Brain microvascular endothelial cell (primary cell): ENCODE data around the gene HBM.
"Not testable (repeated sequence)": the region's sequence is repeated elsewhere in the genome, so short reads cannot be mapped to it uniquely, and the experiment has no call there.

ENCODE experiments used
- DNase-seq: peaks from one replicate; pipeline ENCODE4 v3.0.0-alpha.2; 2020
- H3K27ac ChIP-seq: fragments of 250-450 bp; sonication (Bioruptor Pico); 2 replicates; pipeline ENCODE4 v1.5.1; 2020; ENCODE audit warnings: mild to moderate bottlenecking, moderate library complexity
- H3K27me3 ChIP-seq: fragments of 250-450 bp; sonication (Bioruptor Pico); replicated peaks from 2 replicates; pipeline ENCODE4 v1.5.1; 2020; ENCODE audit warnings: mild to moderate bottlenecking
- H3K36me3 ChIP-seq: fragments of 250-450 bp; sonication (Bioruptor Pico); replicated peaks from 2 replicates; pipeline ENCODE4 v1.5.1; 2020; ENCODE audit warnings: mild to moderate bottlenecking
- H3K4me3 ChIP-seq: 2 replicates; pipeline ENCODE4 v1.5.1; 2011; ENCODE audit warnings: low read depth, mild to moderate bottlenecking, control low read depth, low read length, moderate library complexity
- in situ Hi-C: cut with HindIII; loops from 2 replicates; pipeline ENCODE4 v1.10.0; 2017; ENCODE audit warnings: low sequenced_read_pairs, low pct_ligation_motif_present
- TF ChIP-seq, protein P1 (sequence below): IDR thresholded peaks from 2 replicates; pipeline ENCODE4 v1.5.1; 2011; ENCODE audit warnings: low read depth, mild to moderate bottlenecking, moderate library complexity, low read length, control low read depth, inconsistent platforms; ENCODE audit errors: missing control alignments

HBM gene

DNA sequence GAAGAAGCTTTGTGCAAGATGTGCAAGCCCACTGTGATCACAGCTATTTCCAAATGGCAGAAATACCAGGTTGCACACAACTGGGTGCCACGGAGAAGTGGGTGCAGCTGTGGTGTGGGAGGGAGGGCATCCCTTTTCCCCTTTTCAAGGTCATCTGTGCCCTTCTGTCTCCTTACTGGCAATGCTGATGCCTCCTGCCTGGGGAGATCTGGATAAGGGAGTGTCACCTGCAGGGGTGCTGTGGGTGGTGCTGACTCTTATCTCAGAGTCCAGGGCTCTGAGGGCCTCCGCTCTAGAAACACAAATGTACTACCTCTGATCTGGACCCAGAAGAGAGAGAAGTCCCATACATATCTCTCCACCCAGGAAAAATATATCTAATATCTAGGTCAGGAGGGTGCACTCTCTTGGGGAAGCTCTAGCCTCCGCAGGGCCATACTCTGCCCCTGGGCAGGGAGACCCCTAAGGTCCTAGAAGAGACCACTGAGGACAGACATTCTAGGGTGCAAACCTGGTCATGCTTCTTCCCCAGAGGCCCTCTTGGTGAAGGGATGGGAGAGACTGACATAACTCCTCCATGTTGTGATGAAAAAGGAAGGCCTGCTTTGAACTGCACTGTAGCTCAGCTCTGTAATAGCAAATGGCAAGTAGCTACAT is 45.8 kb upstream of the HBM start:
- H3K27ac ChIP-seq = no peak overlapping the region

DNA sequence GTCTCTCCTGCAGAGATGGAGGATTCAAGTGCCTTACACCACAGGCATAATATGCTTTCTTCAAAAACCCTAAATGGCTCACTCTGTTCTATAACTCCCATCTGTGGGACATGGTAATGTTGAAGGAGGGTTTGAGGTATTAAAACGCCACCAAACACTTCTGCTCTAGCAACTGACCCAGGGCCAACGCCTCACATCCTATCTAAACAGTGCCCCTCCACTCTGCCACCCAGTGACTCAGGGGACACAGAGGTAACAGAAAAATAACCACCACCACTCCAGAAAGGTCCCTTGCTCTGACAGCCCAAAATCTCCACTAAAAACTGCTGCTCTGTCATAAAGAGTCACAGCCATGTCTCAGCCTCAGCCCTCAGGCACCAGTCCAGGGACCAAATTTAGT is 45.0 kb upstream of the HBM start:
- Histone ChIP-seq H3K27me3 (no peaks in the 10 kb centered on the region), H3K27ac (no peak overlapping the region), H3K36me3 (no peaks in the 10 kb centered on the region), H3K4me3 (no peak overlapping the region)
- TF ChIP-seq, protein P1, sequence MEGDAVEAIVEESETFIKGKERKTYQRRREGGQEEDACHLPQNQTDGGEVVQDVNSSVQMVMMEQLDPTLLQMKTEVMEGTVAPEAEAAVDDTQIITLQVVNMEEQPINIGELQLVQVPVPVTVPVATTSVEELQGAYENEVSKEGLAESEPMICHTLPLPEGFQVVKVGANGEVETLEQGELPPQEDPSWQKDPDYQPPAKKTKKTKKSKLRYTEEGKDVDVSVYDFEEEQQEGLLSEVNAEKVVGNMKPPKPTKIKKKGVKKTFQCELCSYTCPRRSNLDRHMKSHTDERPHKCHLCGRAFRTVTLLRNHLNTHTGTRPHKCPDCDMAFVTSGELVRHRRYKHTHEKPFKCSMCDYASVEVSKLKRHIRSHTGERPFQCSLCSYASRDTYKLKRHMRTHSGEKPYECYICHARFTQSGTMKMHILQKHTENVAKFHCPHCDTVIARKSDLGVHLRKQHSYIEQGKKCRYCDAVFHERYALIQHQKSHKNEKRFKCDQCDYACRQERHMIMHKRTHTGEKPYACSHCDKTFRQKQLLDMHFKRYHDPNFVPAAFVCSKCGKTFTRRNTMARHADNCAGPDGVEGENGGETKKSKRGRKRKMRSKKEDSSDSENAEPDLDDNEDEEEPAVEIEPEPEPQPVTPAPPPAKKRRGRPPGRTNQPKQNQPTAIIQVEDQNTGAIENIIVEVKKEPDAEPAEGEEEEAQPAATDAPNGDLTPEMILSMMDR = no peak
- DNase-seq = no peak
- in situ Hi-C loops = no loop called here

More for the DNA sequence above, 45.8 kb upstream of the HBM start:
- Histone ChIP-seq H3K4me3 (no peak overlapping the region), H3K36me3 (no peaks in the 10 kb centered on the region), H3K27me3 (no peaks in the 10 kb centered on the region)
- in situ Hi-C loops = no loop called here
- no peak for DNase-seq
- TF ChIP-seq, protein P1 = no peak

DNA sequence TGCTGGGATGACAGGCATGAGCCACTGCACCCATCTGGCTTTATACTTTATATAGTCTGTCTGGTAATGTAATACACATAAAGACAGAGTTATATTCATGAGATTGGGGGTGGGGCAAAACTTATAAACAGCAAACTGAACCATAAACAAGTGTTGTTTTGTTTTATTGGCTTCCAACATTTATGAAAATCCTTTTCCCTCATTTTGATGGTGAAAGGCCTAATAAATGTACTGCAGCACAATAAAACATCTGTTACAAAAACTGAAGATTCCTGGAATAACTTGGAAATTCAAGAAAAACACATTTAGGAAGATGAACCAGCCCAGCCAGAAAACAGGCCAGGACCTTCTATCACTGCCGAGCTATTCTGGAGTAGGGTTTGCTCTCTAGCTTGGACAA is 43.4 kb upstream of the HBM start:
- Histone ChIP-seq H3K4me3 (no peak overlapping the region), H3K27ac (no peak overlapping the region), H3K36me3 (no peaks in the 10 kb centered on the region), H3K27me3 (no peaks in the 10 kb centered on the region)
- in situ Hi-C loops = no loop called here
- DNase-seq = no peak
- TF ChIP-seq, protein P1 = no peak

DNA sequence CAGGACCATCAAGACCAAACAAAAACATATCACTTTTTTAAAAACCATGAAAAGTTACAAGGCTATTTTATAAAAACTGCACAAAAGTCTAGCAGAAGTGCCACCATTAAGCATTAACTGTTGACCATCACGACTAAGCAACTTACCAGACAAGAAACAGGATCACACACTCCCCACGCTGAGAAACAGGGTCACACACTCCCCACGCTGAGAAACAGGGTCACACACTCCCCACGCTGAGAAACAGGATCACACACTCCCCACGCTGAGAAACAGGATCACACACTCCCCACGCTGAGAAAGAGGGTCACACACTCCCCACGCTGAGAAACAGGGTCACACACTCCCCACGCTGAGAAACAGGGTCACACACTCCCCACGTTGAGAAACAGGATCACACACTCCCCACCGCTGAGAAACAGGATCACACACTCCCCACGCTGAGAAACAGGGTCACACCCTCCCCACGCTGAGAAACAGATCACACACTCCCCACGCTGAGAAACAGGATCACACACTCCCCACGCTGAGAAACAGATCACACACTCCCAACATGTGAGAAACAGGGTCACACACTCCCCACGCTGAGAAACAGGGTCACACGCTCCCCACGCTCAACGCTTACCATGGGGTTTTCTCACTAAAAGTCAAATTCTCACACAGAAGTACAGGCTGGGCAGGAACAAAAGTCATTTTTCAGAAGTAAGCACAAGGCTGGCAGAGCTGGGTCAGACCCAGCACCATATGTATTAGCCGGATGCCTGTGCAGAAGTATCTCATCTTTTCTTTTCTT is 42.0 kb upstream of the HBM start:
- in situ Hi-C loops = not testable (repeated sequence)

DNA sequence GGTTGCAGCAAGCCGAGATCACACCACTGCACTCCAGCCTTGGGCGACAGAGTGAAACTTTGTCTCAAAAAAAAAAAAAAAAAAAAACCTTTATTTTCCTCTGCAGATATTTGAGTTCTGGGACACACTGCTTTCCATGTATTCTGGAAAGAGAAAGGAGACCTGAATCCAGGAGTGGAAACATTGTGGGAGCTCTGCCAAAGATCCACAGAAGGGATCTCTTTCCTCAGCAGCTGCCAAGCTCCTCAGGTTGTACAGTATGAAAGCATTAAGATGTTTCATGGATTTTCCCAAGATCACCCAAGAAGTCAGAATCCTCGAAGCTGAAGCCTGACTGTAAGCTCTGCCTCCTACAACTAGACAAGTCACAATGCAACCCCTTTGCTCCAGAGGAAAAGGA is 40.8 kb upstream of the HBM start:
- DNase-seq = no peak
- Histone ChIP-seq H3K4me3 (no peak overlapping the region), H3K27ac (no peak overlapping the region), H3K36me3 (no peaks in the 10 kb centered on the region), H3K27me3 (no peaks in the 10 kb centered on the region)
- TF ChIP-seq, protein P1 = no peak
- in situ Hi-C loops = no loop called here

More for the DNA sequence above, 42.0 kb upstream of the HBM start:
- H3K4me3 ChIP-seq, DNase-seq, H3K27me3 ChIP-seq, H3K36me3 ChIP-seq, H3K27ac ChIP-seq: not testable (repeated sequence)

DNA sequence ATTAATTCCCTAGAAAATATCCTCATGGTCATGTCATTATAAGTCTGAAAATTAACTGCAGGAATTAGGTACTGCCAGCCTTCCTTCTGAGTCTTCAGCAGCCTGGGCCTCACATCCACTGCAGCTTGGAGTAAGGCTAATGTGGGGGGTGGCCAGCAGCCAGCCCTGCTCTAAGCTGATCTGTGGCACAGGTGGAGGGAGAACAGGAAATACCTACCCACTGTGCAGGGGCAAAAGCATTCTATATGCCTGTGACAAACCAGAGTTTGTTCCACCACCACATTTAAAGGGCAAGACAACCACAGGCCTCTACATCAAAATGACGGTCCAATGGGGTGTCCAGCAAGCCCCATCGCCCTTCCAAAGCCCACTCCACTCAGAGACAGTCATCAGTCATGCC is 36.7 kb upstream of the HBM start:
- Histone ChIP-seq H3K4me3 (no peak overlapping the region), H3K27ac (no peak overlapping the region), H3K36me3 (no peaks in the 10 kb centered on the region), H3K27me3 (no peaks in the 10 kb centered on the region)
- in situ Hi-C loops = no loop called here
- no peak for DNase-seq
- TF ChIP-seq, protein P1 = no peak
